Loucy (cell line): ENCODE results near the gene YBX2.

Experiments used
- H2AFZ ChIP-seq: fragments of 200-600 bp; sonication (generic); 2 replicates; pipeline ENCODE4 v1.6.0; 2016; ENCODE audit warnings: antibody characterized with exemption, mild to moderate bottlenecking, low read length, moderate library complexity
- H3F3A ChIP-seq: fragments of 200-600 bp; 2 replicates; pipeline ENCODE4 v1.6.0; 2016; ENCODE audit warnings: antibody characterized with exemption, low read depth, mild to moderate bottlenecking
- H3K27me3 ChIP-seq: fragments of 200-600 bp; sonication (generic); 2 replicates; pipeline ENCODE4 v1.6.1; 2014; ENCODE audit warnings: low read length, mild to moderate bottlenecking; ENCODE audit not compliant: insufficient read depth, poor library complexity, severe bottlenecking
- H3K36me3 ChIP-seq: fragments of 200-600 bp; sonication (generic); 2 replicates; pipeline ENCODE4 v1.6.1; 2016; ENCODE audit warnings: low read length; ENCODE audit not compliant: insufficient read depth
- H3K4me1 ChIP-seq: fragments of 200-600 bp; sonication (generic); 2 replicates; pipeline ENCODE4 v1.5.1; 2014; ENCODE audit warnings: low read length, mild to moderate bottlenecking; ENCODE audit not compliant: insufficient read depth, poor library complexity, severe bottlenecking
- H3K4me2 ChIP-seq: fragments of 200-600 bp; sonication (generic); 2 replicates; pipeline ENCODE4 v1.6.0; 2014; ENCODE audit warnings: antibody characterized with exemption, low read length, low read depth, mild to moderate bottlenecking; ENCODE audit not compliant: poor library complexity, severe bottlenecking
- H3K4me3 ChIP-seq: fragments of 200-600 bp; sonication (generic); 2 replicates; pipeline ENCODE4 v1.5.1; 2014; ENCODE audit warnings: low read length, mild to moderate bottlenecking, mixed read lengths; ENCODE audit not compliant: poor library complexity, severe bottlenecking
- H3K79me2 ChIP-seq: fragments of 200-600 bp; sonication (generic); 2 replicates; pipeline ENCODE4 v1.6.1; 2014; ENCODE audit warnings: low read length; ENCODE audit not compliant: insufficient read depth
- H3K9ac ChIP-seq: fragments of 200-600 bp; sonication (generic); 2 replicates; pipeline ENCODE4 v1.6.0; 2014; ENCODE audit warnings: mild to moderate bottlenecking, low read depth, low read length, moderate library complexity; ENCODE audit not compliant: poor library complexity, severe bottlenecking
- H3K9me2 ChIP-seq: fragments of 200-600 bp; sonication (generic); replicated peaks from 2 replicates; pipeline ENCODE4 v1.6.1; 2016; ENCODE audit warnings: low read depth, low read length, mixed read lengths
- H3K9me3 ChIP-seq: fragments of 200-600 bp; sonication (generic); 2 replicates; pipeline ENCODE4 v1.6.1; 2014; ENCODE audit warnings: mild to moderate bottlenecking, antibody characterized with exemption, low read length, low read depth; ENCODE audit not compliant: insufficient read depth
- H4K20me1 ChIP-seq: fragments of 200-600 bp; sonication (generic); 2 replicates; pipeline ENCODE4 v1.6.0; 2014; ENCODE audit warnings: antibody characterized with exemption, low read length, mild to moderate bottlenecking; ENCODE audit not compliant: insufficient read depth, poor library complexity, severe bottlenecking
- CTCF ChIP-seq: fragments of 200-600 bp; sonication (generic); conservative IDR thresholded peaks from 2 replicates; pipeline ENCODE4 v1.5.1; 2014; ENCODE audit warnings: mild to moderate bottlenecking, antibody characterized with exemption, low read length
- EZH2phosphoT487 ChIP-seq: fragments of 200-600 bp; IDR thresholded peaks from 2 replicates; pipeline ENCODE4 v1.6.1; 2018; ENCODE audit warnings: antibody characterized with exemption, mild to moderate bottlenecking, moderate library complexity, borderline replicate concordance

YBX2 gene

GRCh38 chr17:7326186-7326585 lies 31.7 kb upstream of the YBX2 start:
- Histone ChIP-seq H2AFZ (no peak overlapping the region), H3K9me2 (no peaks in the 10 kb centered on the region), H3F3A (no peaks in the 10 kb centered on the region), H3K4me2 (no peak overlapping the region), H3K36me3 (peaks cover 18% of the 10 kb centered on the region; the same call in 1 of the 2 replicates), H3K9ac (no peak overlapping the region), H3K27me3 (no peaks in the 10 kb centered on the region), H3K4me1 (peaks cover 15% of the 10 kb centered on the region), H3K79me2 (peaks cover 21% of the 10 kb centered on the region), H3K4me3 (no peak overlapping the region), H4K20me1 (peaks cover 5% of the 10 kb centered on the region), H3K9me3 (no peaks in the 10 kb centered on the region)
- TF ChIP-seq EZH2phosphoT487: no peak
- TF ChIP-seq CTCF: no peak

- no peak overlapping the region for H3K4me3 ChIP-seq
- peaks cover 5% of the 10 kb centered on the region for H4K20me1 ChIP-seq
- no peak overlapping the region for H2AFZ ChIP-seq
- H3K79me2 ChIP-seq: peaks cover 21% of the 10 kb centered on the region
- no peak overlapping the region for H3K9ac ChIP-seq
- peaks cover 8% of the 10 kb centered on the region for H3K4me1 ChIP-seq
- peaks cover 27% of the 10 kb centered on the region; the same call in 1 of the 2 replicates for H3K36me3 ChIP-seq
- H3F3A ChIP-seq: no peaks in the 10 kb centered on the region
- H3K4me2 ChIP-seq: no peak overlapping the region
- no peak for TF ChIP-seq EZH2phosphoT487
- no peak for TF ChIP-seq CTCF
- H3K9me3 ChIP-seq: no peaks in the 10 kb centered on the region
- H3K27me3 ChIP-seq: no peaks in the 10 kb centered on the region
- H3K9me2 ChIP-seq: no peaks in the 10 kb centered on the region
These were observed 30.6 kb upstream of the YBX2 start for GRCh38 chr17:7325031-7325528.

- no peaks in the 10 kb centered on the region for H3K9me3 ChIP-seq
- no peak overlapping the region for H2AFZ ChIP-seq
- H3K9me2 ChIP-seq: no peaks in the 10 kb centered on the region
- H3K9ac ChIP-seq: no peak overlapping the region
- no peak overlapping the region for H3K4me3 ChIP-seq
- H3K79me2 ChIP-seq: peaks cover 21% of the 10 kb centered on the region
- TF ChIP-seq EZH2phosphoT487: no peak
- 0 out of 2 replicates have a peak, but pooled peaks have one; percentile 6 for TF ChIP-seq CTCF
- peaks cover 5% of the 10 kb centered on the region for H4K20me1 ChIP-seq
- peaks cover 8% of the 10 kb centered on the region for H3K4me1 ChIP-seq
- peaks cover 27% of the 10 kb centered on the region; the same call in 1 of the 2 replicates for H3K36me3 ChIP-seq
- no peaks in the 10 kb centered on the region for H3K27me3 ChIP-seq
- H3F3A ChIP-seq: no peaks in the 10 kb centered on the region
- no peak overlapping the region for H3K4me2 ChIP-seq
These were observed 30.0 kb upstream of the YBX2 start for GRCh38 chr17:7324438-7324779.
